Measurements from ENCODE around the gene FMO5.
A peak's percentile ranks its signal among the peaks of the same experiment; 100 is the strongest.

The FMO5 gene, protein sequence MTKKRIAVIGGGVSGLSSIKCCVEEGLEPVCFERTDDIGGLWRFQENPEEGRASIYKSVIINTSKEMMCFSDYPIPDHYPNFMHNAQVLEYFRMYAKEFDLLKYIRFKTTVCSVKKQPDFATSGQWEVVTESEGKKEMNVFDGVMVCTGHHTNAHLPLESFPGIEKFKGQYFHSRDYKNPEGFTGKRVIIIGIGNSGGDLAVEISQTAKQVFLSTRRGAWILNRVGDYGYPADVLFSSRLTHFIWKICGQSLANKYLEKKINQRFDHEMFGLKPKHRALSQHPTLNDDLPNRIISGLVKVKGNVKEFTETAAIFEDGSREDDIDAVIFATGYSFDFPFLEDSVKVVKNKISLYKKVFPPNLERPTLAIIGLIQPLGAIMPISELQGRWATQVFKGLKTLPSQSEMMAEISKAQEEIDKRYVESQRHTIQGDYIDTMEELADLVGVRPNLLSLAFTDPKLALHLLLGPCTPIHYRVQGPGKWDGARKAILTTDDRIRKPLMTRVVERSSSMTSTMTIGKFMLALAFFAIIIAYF

GRCh38 chr1:147225193-147225730, at the start of gene FMO5:
Gene FMO5, minus strand, starts transcription at chr1:147225339. Its CDS starts 310 bp downstream, at chr1:147225029.
- Histone ChIP-seq H4K20me1 (ENCODE audit: insufficient read depth, low read length) (no peaks in the 10 kb centered on the region), H3K9ac (ENCODE audit: low read length) (peak within 1 kb of the TSS; percentile 63), H3K9me2 (ENCODE audit: low read depth, low read length) (no peaks in the 10 kb centered on the region), H2AFZ (ENCODE audit: low read length) (peak within 1 kb of the TSS; percentile 100), H3K79me2 (ENCODE audit: insufficient read depth, low read length) (no peaks in the 10 kb centered on the region), H3K4me1 (ENCODE audit: insufficient read depth, low read length, severe bottlenecking) (peaks cover 24% of the 10 kb centered on the region), H3K36me3 (ENCODE audit: insufficient read depth, low read length) (no peaks in the 10 kb centered on the region), H3K9me3 (ENCODE audit: low read length) (no peaks in the 10 kb centered on the region), H3K4me2 (ENCODE audit: low read length) (peak within 1 kb of the TSS; percentile 89), H3K27ac (ENCODE audit: low read depth, low read length, poor library complexity, severe bottlenecking) (no peak within 1 kb of the TSS), H3K4me3 (ENCODE audit: low read depth, low read length, poor library complexity, severe bottlenecking) (peak within 1 kb of the TSS; percentile 77), H3F3A (ENCODE audit: insufficient read depth, low read length) (no peaks in the 10 kb centered on the region), H3K27me3 (ENCODE audit: insufficient read depth, low read length) (no peaks in the 10 kb centered on the region)
- TF ChIP-seq, protein P1, sequence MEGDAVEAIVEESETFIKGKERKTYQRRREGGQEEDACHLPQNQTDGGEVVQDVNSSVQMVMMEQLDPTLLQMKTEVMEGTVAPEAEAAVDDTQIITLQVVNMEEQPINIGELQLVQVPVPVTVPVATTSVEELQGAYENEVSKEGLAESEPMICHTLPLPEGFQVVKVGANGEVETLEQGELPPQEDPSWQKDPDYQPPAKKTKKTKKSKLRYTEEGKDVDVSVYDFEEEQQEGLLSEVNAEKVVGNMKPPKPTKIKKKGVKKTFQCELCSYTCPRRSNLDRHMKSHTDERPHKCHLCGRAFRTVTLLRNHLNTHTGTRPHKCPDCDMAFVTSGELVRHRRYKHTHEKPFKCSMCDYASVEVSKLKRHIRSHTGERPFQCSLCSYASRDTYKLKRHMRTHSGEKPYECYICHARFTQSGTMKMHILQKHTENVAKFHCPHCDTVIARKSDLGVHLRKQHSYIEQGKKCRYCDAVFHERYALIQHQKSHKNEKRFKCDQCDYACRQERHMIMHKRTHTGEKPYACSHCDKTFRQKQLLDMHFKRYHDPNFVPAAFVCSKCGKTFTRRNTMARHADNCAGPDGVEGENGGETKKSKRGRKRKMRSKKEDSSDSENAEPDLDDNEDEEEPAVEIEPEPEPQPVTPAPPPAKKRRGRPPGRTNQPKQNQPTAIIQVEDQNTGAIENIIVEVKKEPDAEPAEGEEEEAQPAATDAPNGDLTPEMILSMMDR (IDR thresholded peaks at IDR 0.05; ENCODE audit: low read length), result no peak; the same call in 1 of the 2 replicates
- TF ChIP-seq EZH2 (IDR thresholded peaks at IDR 0.05; ENCODE audit: borderline replicate concordance, low read length), result no peak

DNA sequence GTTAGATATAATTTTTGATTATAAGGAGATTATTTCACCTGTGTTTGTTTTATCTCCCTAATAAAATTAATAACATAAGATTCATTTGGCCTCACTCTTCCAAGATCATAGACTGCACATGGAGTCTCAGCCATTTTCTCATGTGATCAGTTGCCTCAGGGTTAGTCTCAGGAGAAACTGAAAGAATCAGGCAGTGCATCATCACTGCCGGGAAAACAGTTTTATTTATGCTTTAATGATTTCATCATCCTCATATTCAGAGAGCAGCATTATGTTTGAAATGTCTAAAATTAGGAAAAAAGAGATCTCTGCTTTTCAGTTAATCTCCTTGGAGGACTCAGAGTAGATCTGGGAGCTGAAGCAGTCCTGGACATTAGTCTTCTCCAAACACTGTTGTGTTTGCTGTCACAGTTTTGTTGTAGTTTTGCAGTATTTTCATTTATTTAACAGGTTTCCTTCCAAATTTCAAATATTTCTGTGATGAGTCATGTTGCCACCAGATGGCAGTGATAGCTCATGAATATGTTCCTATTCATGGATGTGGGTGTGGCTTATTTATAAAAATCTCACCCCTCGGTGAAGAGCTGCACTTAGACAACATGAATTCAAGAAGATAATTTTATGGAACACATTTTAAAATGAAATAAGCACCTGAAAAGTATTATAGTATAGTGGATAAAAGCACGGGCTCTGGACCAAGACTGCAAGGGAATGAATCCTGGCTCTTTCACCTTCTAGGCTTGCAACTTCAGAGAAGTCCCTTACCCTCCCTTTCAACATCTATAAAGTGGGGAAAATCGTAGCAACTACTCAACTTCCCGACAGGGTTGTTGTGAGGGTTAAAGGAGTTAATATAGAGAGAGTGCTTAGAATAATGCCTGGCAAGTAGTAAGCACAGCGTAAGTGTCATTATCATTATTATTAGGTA, 48.5 kb upstream of the FMO5 start:
- H4K20me1 ChIP-seq (ENCODE audit: insufficient read depth, low read length), result no peaks in the 10 kb centered on the region
- H3K4me3 ChIP-seq (ENCODE audit: low read depth, low read length, poor library complexity, severe bottlenecking), result no peak overlapping the region
- no peak overlapping the region for H3K4me2 ChIP-seq (ENCODE audit: low read length)
- no peaks in the 10 kb centered on the region for H3K4me1 ChIP-seq (ENCODE audit: insufficient read depth, low read length, severe bottlenecking)
- no peak overlapping the region for H3K9ac ChIP-seq (ENCODE audit: low read length)
- H3K9me3 ChIP-seq (ENCODE audit: low read length), result no peaks in the 10 kb centered on the region
- H3K27ac ChIP-seq (ENCODE audit: low read depth, low read length, poor library complexity, severe bottlenecking), result no peak overlapping the region
- no peaks in the 10 kb centered on the region for H3K27me3 ChIP-seq (ENCODE audit: insufficient read depth, low read length)
- no peaks in the 10 kb centered on the region for H3F3A ChIP-seq (ENCODE audit: insufficient read depth, low read length)
- no peak for TF ChIP-seq EZH2 (IDR thresholded peaks at IDR 0.05; ENCODE audit: borderline replicate concordance, low read length)
- TF ChIP-seq, protein P1 (IDR thresholded peaks at IDR 0.05; ENCODE audit: low read length), result peak; percentile 71
- H3K79me2 ChIP-seq (ENCODE audit: insufficient read depth, low read length), result no peaks in the 10 kb centered on the region
- no peak overlapping the region for H2AFZ ChIP-seq (ENCODE audit: low read length)
- peaks cover 72% of the 10 kb centered on the region for H3K36me3 ChIP-seq (ENCODE audit: insufficient read depth, low read length)
- no peaks in the 10 kb centered on the region for H3K9me2 ChIP-seq (ENCODE audit: low read depth, low read length)

GRCh38 chr1:147272042-147272441, 46.9 kb upstream of the FMO5 start:
- H3K27me3 ChIP-seq (ENCODE audit: insufficient read depth, low read length), result no peaks in the 10 kb centered on the region
- no peaks in the 10 kb centered on the region for H4K20me1 ChIP-seq (ENCODE audit: insufficient read depth, low read length)
- no peaks in the 10 kb centered on the region for H3K9me3 ChIP-seq (ENCODE audit: low read length)
- no peak overlapping the region for H3K9ac ChIP-seq (ENCODE audit: low read length)
- no peak overlapping the region for H3K4me3 ChIP-seq (ENCODE audit: low read depth, low read length, poor library complexity, severe bottlenecking)
- H2AFZ ChIP-seq (ENCODE audit: low read length), result no peak overlapping the region
- H3F3A ChIP-seq (ENCODE audit: insufficient read depth, low read length), result no peaks in the 10 kb centered on the region
- H3K36me3 ChIP-seq (ENCODE audit: insufficient read depth, low read length), result peaks cover 75% of the 10 kb centered on the region
- H3K79me2 ChIP-seq (ENCODE audit: insufficient read depth, low read length), result no peaks in the 10 kb centered on the region
- no peak overlapping the region for H3K4me2 ChIP-seq (ENCODE audit: low read length)
- no peaks in the 10 kb centered on the region for H3K4me1 ChIP-seq (ENCODE audit: insufficient read depth, low read length, severe bottlenecking)
- TF ChIP-seq EZH2 (IDR thresholded peaks at IDR 0.05; ENCODE audit: borderline replicate concordance, low read length), result no peak
- TF ChIP-seq, protein P1 (IDR thresholded peaks at IDR 0.05; ENCODE audit: low read length), result no peak
- no peaks in the 10 kb centered on the region for H3K9me2 ChIP-seq (ENCODE audit: low read depth, low read length)
- H3K27ac ChIP-seq (ENCODE audit: low read depth, low read length, poor library complexity, severe bottlenecking), result no peak overlapping the region
